ENCODE results near the gene TMEM117.

Gene TMEM117

GRCh38 chr12:44379831-44380230, 544.0 kb downstream of the TMEM117 start:
- H3K9me2 ChIP-seq (replicated peaks; ENCODE audit: control insufficient read depth, low read length): no peaks in the 10 kb centered on the region
- H3K27ac ChIP-seq (ENCODE audit: low read depth, low read length): no peak overlapping the region
- no peaks in the 10 kb centered on the region for H3K9me3 ChIP-seq (ENCODE audit: control insufficient read depth, insufficient read depth, low read length)
- no peak overlapping the region for H3K4me3 ChIP-seq (ENCODE audit: low read length)
- H3K4me1 ChIP-seq (ENCODE audit: control insufficient read depth, low read length): peaks cover 4% of the 10 kb centered on the region; the same call in 1 of the 2 replicates
- H3F3A ChIP-seq (ENCODE audit: control insufficient read depth, insufficient read depth): no peaks in the 10 kb centered on the region
- H3K4me2 ChIP-seq (ENCODE audit: low read length): no peak overlapping the region
- TF ChIP-seq CTCF (IDR thresholded peaks at IDR 0.05; ENCODE audit: low read depth, low read length, poor library complexity, severe bottlenecking) (no peak), EZH2phosphoT487 (IDR thresholded peaks at IDR 0.05; ENCODE audit: borderline replicate concordance, low read length) (no peak)
- H3K27me3 ChIP-seq (ENCODE audit: control insufficient read depth, low read length): no peaks in the 10 kb centered on the region
- no peaks in the 10 kb centered on the region for H3K36me3 ChIP-seq (ENCODE audit: control insufficient read depth, low read length)
- H3K79me2 ChIP-seq (ENCODE audit: control insufficient read depth, low read length): no peaks in the 10 kb centered on the region
- H4K20me1 ChIP-seq (ENCODE audit: control insufficient read depth, insufficient read depth, low read depth, low read length): no peaks in the 10 kb centered on the region

DNA sequence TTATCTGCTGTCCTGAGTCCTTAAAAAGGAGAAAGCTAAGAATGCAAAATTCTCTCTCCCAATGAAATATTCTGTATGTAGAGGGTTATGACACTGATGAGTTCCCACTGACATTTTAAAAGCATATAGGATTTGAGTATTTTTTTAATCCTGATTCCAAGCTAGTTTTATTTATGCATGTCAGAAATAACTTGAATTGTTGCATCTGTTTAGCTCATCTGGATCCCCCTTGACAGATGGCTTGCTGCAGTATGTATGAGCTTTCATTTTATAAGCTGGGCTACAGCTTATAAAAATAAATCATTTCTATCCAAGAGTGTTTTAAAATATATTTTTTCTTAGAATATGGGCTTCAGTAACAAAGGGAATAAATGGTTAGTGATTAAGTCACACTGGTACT, 545.0 kb downstream of the TMEM117 start:
- Histone ChIP-seq H3K4me2 (ENCODE audit: low read length) (no peak overlapping the region), H3K4me3 (ENCODE audit: low read length) (no peak overlapping the region), H3K27ac (ENCODE audit: low read depth, low read length) (no peak overlapping the region), H3K27me3 (ENCODE audit: control insufficient read depth, low read length) (no peaks in the 10 kb centered on the region), H4K20me1 (ENCODE audit: control insufficient read depth, insufficient read depth, low read depth, low read length) (no peaks in the 10 kb centered on the region), H3K79me2 (ENCODE audit: control insufficient read depth, low read length) (no peaks in the 10 kb centered on the region), H3K9me2 (replicated peaks; ENCODE audit: control insufficient read depth, low read length) (no peaks in the 10 kb centered on the region), H3F3A (ENCODE audit: control insufficient read depth, insufficient read depth) (no peaks in the 10 kb centered on the region), H3K4me1 (ENCODE audit: control insufficient read depth, low read length) (peaks cover 1% of the 10 kb centered on the region; the same call in 1 of the 2 replicates), H3K9me3 (ENCODE audit: control insufficient read depth, insufficient read depth, low read length) (no peaks in the 10 kb centered on the region), H3K36me3 (ENCODE audit: control insufficient read depth, low read length) (no peaks in the 10 kb centered on the region)
- TF ChIP-seq CTCF (IDR thresholded peaks at IDR 0.05; ENCODE audit: low read depth, low read length, poor library complexity, severe bottlenecking): no peak
- TF ChIP-seq EZH2phosphoT487 (IDR thresholded peaks at IDR 0.05; ENCODE audit: borderline replicate concordance, low read length): no peak

DNA sequence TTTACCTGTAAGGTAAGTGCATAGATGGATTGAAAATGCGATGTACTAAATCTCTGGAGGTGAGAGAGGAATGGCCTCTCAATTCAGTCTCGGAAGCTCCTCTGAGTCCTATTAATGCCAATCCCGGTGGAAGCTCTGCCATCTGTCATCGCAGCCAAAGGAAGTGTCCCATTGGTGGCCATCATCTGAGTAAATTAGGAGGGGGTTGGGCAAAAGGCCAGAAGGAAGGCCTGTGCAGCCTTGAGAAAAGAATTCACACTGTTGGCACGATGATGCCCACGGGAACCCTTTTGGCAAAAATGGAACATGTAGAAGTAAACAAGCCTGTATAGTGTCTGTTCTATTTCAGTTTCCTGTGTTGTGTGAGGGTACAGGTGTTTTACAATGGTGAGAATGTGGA, 545.5 kb downstream of the TMEM117 start:
- Histone ChIP-seq H3K4me3 (ENCODE audit: low read length) (no peak overlapping the region), H3K4me1 (ENCODE audit: control insufficient read depth, low read length) (no peaks in the 10 kb centered on the region), H3F3A (ENCODE audit: control insufficient read depth, insufficient read depth) (no peaks in the 10 kb centered on the region), H3K79me2 (ENCODE audit: control insufficient read depth, low read length) (no peaks in the 10 kb centered on the region), H3K9me2 (replicated peaks; ENCODE audit: control insufficient read depth, low read length) (no peaks in the 10 kb centered on the region), H3K27me3 (ENCODE audit: control insufficient read depth, low read length) (no peaks in the 10 kb centered on the region), H3K4me2 (ENCODE audit: low read length) (no peak overlapping the region), H3K36me3 (ENCODE audit: control insufficient read depth, low read length) (no peaks in the 10 kb centered on the region), H4K20me1 (ENCODE audit: control insufficient read depth, insufficient read depth, low read depth, low read length) (no peaks in the 10 kb centered on the region), H3K9me3 (ENCODE audit: control insufficient read depth, insufficient read depth, low read length) (no peaks in the 10 kb centered on the region), H3K27ac (ENCODE audit: low read depth, low read length) (no peak overlapping the region)
- TF ChIP-seq CTCF (IDR thresholded peaks at IDR 0.05; ENCODE audit: low read depth, low read length, poor library complexity, severe bottlenecking) (no peak), EZH2phosphoT487 (IDR thresholded peaks at IDR 0.05; ENCODE audit: borderline replicate concordance, low read length) (no peak)

DNA sequence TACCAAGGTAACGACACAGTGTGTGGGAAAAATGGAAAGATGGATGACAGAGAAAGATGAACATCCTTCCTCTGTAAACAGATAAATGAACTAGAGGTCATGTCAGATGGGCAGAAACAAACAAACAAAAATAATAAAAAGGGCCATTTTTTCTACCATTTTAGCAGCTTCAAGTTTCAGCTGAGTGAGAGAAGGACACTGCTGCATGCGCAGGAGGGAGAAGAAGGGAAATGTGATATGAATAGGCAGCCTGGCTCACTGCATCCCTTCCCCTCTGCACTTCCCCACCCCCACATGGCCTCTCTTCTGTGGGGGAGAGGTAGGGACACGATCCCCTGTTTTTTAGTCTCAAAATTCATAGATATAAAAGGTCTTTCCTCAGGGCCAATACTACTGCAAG, 548.3 kb downstream of the TMEM117 start:
- Histone ChIP-seq H3K4me3 (ENCODE audit: low read length) (no peak overlapping the region), H3F3A (ENCODE audit: control insufficient read depth, insufficient read depth) (no peaks in the 10 kb centered on the region), H3K79me2 (ENCODE audit: control insufficient read depth, low read length) (no peaks in the 10 kb centered on the region), H4K20me1 (ENCODE audit: control insufficient read depth, insufficient read depth, low read depth, low read length) (no peaks in the 10 kb centered on the region), H3K9me2 (replicated peaks; ENCODE audit: control insufficient read depth, low read length) (no peaks in the 10 kb centered on the region), H3K36me3 (ENCODE audit: control insufficient read depth, low read length) (no peaks in the 10 kb centered on the region), H3K4me2 (ENCODE audit: low read length) (no peak overlapping the region), H3K27ac (ENCODE audit: low read depth, low read length) (no peak overlapping the region), H3K9me3 (ENCODE audit: control insufficient read depth, insufficient read depth, low read length) (no peaks in the 10 kb centered on the region), H3K4me1 (ENCODE audit: control insufficient read depth, low read length) (no peaks in the 10 kb centered on the region), H3K27me3 (ENCODE audit: control insufficient read depth, low read length) (no peaks in the 10 kb centered on the region)
- TF ChIP-seq CTCF (IDR thresholded peaks at IDR 0.05; ENCODE audit: low read depth, low read length, poor library complexity, severe bottlenecking) (no peak), EZH2phosphoT487 (IDR thresholded peaks at IDR 0.05; ENCODE audit: borderline replicate concordance, low read length) (no peak)
